Measurements from ENCODE around the gene PLOD1. TPM values are rescaled to one million over a fixed set of nuclear protein-coding genes. Genes with fewer than 3 reads are reported as not detected.
"Not testable (repeated sequence)": the region's sequence is repeated elsewhere in the genome, so short reads cannot be mapped to it uniquely, and the experiment has no call there.

PLOD1 gene
- total RNA-seq, 1 donor from 2014 or later = 79.9 TPM

DNA sequence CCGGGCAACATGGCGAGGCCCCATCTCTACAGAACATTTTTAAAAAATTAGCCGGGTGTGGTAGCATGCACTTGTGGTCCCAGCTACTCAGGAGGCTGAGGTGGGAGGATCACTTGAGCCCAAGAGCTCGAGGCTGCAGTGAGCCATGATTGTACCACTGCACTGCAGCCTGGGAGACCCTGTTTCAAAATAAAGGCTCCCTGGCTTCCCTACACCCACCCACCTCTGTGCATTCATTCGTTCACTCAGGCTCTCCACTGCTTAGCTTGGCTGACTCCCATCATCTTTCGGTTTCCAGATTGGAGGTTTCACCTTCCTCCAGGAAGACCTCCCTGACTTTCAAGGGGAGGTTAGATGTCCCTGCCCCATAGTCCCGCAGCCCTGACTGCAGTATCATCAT lies 22.5 kb upstream of the PLOD1 start:
- no peak overlapping the region for H3K4me3 ChIP-seq
- H3K9me3 ChIP-seq = no peaks in the 10 kb centered on the region
- TF ChIP-seq, protein P1, sequence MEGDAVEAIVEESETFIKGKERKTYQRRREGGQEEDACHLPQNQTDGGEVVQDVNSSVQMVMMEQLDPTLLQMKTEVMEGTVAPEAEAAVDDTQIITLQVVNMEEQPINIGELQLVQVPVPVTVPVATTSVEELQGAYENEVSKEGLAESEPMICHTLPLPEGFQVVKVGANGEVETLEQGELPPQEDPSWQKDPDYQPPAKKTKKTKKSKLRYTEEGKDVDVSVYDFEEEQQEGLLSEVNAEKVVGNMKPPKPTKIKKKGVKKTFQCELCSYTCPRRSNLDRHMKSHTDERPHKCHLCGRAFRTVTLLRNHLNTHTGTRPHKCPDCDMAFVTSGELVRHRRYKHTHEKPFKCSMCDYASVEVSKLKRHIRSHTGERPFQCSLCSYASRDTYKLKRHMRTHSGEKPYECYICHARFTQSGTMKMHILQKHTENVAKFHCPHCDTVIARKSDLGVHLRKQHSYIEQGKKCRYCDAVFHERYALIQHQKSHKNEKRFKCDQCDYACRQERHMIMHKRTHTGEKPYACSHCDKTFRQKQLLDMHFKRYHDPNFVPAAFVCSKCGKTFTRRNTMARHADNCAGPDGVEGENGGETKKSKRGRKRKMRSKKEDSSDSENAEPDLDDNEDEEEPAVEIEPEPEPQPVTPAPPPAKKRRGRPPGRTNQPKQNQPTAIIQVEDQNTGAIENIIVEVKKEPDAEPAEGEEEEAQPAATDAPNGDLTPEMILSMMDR (IDR thresholded peaks at IDR 0.05) = no peak
- H3K27ac ChIP-seq = no peak overlapping the region
- H3K36me3 ChIP-seq = peaks cover 0 to 4% of the 10 kb centered on the region in 2 donors
- H3K27me3 ChIP-seq = no peaks in the 10 kb centered on the region
- intact Hi-C loops (cut with DNase I) = no loop called here
- DNase-seq (ENCODE audit: low spot score in 2 of 2) = no peak
- H3K4me1 ChIP-seq = no peaks in the 10 kb centered on the region

DNA sequence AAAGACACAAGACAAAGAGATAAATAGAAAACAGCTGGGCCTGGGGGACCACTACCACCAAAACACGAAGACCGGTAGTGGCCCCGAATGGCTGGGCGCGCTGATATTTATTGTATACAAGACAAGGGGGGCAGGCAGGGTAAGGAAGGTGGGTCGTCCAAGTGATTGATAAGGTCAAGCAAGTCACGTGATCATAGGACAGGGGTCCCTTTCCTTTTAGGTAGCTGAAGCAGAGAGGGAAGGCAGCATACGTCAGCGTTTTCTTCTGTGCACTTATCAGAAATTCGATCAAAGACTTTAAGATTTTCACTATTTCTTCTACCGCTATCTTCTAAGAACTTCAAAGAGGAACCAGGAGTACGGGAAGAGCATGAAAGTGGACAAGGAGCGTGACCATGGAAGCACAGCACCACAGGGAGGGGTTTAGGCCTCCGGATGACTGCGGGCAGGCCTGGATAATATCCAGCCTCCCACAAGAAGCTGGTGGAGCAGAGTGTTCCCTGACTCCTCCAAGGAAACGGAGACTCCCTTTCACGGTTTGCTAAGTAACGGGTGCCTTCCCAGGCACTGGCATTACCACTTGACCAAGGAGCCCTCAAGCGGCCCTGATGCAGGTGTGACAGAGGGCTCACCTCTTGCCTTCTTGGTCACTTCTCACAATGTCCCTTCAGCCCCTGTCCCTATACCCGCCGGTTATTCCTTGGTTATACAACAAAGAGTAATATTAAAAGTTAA lies 21.9 kb upstream of the PLOD1 start:
- H3K4me1 ChIP-seq; DNase-seq (ENCODE audit: low spot score in 2 of 2); H3K4me3 ChIP-seq; H3K36me3 ChIP-seq; H3K27ac ChIP-seq; H3K9me3 ChIP-seq; H3K27me3 ChIP-seq; intact Hi-C loops (cut with DNase I): not testable (repeated sequence)

DNA sequence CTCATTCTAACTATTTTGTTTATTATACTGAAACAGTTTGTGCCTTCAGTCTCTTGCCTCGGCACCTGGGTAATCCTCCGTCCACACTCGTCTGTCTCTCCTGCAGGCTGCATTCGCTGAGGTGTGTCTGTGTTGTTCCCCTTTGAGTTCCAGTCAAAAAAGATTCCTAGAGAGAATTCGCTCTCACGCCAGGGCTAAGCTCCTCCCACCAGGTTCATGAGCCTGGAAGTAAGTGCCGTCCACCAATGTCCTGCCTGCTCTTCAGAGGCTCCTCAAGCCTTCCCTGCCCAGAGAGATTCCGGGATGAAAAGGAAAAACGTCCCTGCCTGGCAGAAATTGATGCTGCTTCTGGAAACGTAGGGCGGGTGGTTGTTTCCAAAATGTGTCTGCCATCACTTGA lies 21.2 kb upstream of the PLOD1 start:
- intact Hi-C loops (cut with DNase I) = no loop called here
- no peaks in the 10 kb centered on the region for H3K9me3 ChIP-seq
- TF ChIP-seq, protein P1 (IDR thresholded peaks at IDR 0.05) = no peak
- no peak overlapping the region for H3K27ac ChIP-seq
- H3K4me3 ChIP-seq = no peak overlapping the region
- H3K36me3 ChIP-seq = peaks cover 0 to 4% of the 10 kb centered on the region in 2 donors
- DNase-seq (ENCODE audit: low spot score in 2 of 2) = no peak
- no peaks in the 10 kb centered on the region for H3K27me3 ChIP-seq
- peaks cover 2 to 5% of the 10 kb centered on the region in 2 donors for H3K4me1 ChIP-seq

DNA sequence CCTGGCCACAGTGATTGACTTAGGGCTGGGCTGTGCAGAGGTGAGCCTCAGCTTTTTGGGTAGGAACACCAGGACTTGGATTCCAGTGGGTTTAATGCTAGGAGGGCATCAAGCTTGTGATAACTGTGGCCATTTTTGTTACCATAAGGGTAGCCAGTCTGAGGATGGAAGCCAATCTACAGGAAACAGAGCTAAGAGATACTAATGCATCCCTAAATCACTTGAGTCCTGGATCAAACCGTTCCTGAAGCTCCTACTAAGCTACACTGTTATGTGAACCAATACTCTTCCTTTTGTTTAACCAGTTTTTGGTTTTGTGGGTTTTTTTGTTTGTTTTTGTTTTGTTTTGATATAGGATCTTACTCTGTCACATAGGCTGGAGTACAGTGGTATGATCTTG lies 20.5 kb upstream of the PLOD1 start:
- no peaks in the 10 kb centered on the region for H3K9me3 ChIP-seq
- TF ChIP-seq, protein P1 (IDR thresholded peaks at IDR 0.05) = no peak
- no peak overlapping the region for H3K4me3 ChIP-seq
- intact Hi-C loops (cut with DNase I) = no loop called here
- H3K4me1 ChIP-seq = peaks cover 6 to 11% of the 10 kb centered on the region in 2 donors
- H3K36me3 ChIP-seq = peaks cover 0 to 5% of the 10 kb centered on the region in 2 donors
- no peak for DNase-seq (ENCODE audit: low spot score in 2 of 2)
- H3K27ac ChIP-seq = no peak overlapping the region
- no peaks in the 10 kb centered on the region for H3K27me3 ChIP-seq

DNA sequence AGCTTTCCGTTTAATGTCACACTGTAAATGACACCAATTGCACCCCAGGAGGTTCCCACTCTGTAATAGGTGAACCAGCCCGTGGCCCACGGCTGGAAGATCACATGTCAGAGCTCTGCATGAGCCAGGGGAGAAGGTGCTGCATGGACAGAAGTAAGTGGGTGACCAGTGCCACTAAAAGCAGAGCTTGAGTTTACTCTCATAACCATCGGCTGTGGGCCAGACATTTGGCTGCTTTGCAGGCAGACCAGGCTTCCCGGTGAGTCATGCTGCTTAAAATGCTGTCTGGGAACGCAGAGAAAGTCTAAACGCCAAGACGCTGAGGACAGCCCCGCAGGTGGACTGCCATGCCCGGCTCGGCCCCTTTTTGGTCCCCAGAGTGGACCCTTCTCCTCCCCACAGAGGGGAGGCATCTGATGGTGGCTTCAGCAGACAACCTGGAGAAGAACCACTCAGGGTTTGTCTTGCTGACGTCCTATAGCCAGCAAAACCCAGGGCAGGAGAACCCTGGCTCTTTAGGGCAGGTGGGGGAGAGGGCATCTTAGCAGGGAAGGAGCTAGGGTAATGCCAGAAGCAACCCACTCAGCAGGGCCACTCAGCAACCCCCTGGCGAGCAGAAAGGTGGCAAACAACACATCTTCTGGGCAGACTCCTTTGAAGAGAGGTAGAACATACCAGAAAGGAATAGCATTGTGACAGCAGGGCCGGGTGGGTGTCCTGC lies 15.6 kb upstream of the PLOD1 start:
- intact Hi-C loops (cut with DNase I) = no loop called here
- DNase-seq (ENCODE audit: low spot score in 2 of 2) = peak; percentile 68 to 94
- Histone ChIP-seq H3K27ac (peak overlapping the region; percentile 84 to 87), H3K4me1 (peaks cover 31 to 48% of the 10 kb centered on the region in 2 donors), H3K36me3 (peaks cover 17 to 24% of the 10 kb centered on the region in 2 donors), H3K4me3 (peak overlapping the region in 1 of 2 donors; percentile 43), H3K9me3 (no peaks in the 10 kb centered on the region), H3K27me3 (no peaks in the 10 kb centered on the region)
- TF ChIP-seq, protein P1 (IDR thresholded peaks at IDR 0.05) = no peak

DNA sequence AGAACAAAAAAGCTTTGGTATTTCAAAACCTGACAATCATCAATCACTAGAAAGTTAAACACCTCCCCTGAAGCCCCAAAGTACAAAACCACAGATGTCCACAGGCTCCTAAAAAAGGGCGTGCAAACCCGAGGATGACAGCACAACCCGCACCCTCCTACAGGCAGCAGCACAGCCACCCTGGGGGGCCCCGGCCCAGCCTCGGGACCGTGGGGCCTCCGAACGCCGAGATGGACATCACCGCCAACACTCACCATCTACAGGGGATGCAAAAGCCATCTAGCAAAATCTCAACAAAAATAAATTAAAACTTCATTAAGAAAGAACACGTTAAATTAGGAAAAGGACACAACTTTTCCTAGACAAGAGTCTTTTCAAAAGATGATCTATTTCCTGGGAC lies 14.9 kb upstream of the PLOD1 start:
- Histone ChIP-seq H3K27ac (peak overlapping the region; percentile 84 to 87), H3K4me1 (peaks cover 37 to 52% of the 10 kb centered on the region in 2 donors), H3K36me3 (peaks cover 17 to 24% of the 10 kb centered on the region in 2 donors), H3K9me3 (no peaks in the 10 kb centered on the region), H3K4me3 (peak overlapping the region in 1 of 2 donors; percentile 43), H3K27me3 (no peaks in the 10 kb centered on the region)
- DNase-seq (ENCODE audit: low spot score in 2 of 2) = no peak
- intact Hi-C loops (cut with DNase I) = no loop called here
- TF ChIP-seq, protein P1 (IDR thresholded peaks at IDR 0.05) = no peak

Data from ascending aorta (tissue), 2 donors.